Measurements from ENCODE around the gene BUD31. TPM values are rescaled to one million over a fixed set of nuclear protein-coding genes. Genes with fewer than 3 reads are reported as not detected.

BUD31 gene
- total and polyA plus RNA-seq, 2 of the 8 experiments (the other 6 are each of a cell fraction or from before 2014, with no cell fraction given) = 46.7 to 114 TPM

DNA sequence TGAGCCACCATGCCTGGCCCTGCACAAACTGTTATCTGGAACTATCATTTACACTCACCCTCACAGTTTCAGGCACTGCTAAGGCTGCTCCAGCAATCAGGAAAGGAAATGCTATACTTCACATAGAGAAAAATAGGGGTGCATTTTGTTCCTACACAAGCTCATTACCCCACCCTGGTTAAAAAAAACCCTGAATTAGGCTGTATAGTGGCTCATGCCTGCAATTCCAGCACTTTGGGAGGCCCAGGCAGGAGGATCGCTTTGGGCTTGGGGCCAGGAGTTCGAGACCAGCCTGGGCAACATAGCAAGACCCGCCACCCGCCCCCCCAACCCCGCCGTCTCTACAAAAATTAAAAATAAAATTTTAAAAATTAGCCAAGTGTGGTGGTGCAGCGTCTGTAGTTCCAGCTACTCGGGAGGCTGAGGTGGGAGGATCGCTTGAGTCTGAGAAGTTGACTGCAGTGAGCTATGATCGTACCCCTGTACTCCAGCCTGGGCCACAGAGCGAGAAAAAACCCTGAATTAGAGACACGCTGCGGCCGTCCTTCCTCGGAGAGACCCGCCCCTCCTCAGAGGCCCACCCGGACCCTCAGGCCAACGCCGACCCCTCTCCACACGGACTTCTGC is 29.3 kb downstream of the BUD31 start:
- H3K4me3 ChIP-seq (ENCODE audit: extremely low read depth in 1 of 4, insufficient read depth in 2 of 4, low read depth in 3 of 4, low read length in 4 of 4) = peak overlapping the region; percentile 87 to 95 (median 88)
- H3K56ac ChIP-seq (replicated peaks; ENCODE audit: insufficient read length, low read depth, low read length) = peak overlapping the region; percentile 39
- ChIA-PET POLR2A (ENCODE audit: partially characterized antibody) (interaction anchor here (0.6 to 7.3 kb wide), 21 partner anchors 9 to 527 kb away, joined by 3 to 51 read pairs (median 4); partner anchors contain the start of genes BUD31 and PDAP1), CTCF (ENCODE audit: partially characterized antibody) (interaction anchor here (0.6 to 1.5 kb wide), 3 partner anchors 21 to 531 kb away, joined by 3 to 5 read pairs (median 3); no protein-coding TSS in a partner anchor)
- no peak overlapping the region for H2BK20ac ChIP-seq (ENCODE audit: low read length)
- FAIRE-seq (no peak), DNase-seq (ENCODE audit: low read depth in 1 of 2, low spot score in 2 of 2) (no peak)
- no peak overlapping the region for H3K23ac ChIP-seq (ENCODE audit: insufficient read length)
- no peak overlapping the region for H2BK120ac ChIP-seq (replicated peaks; ENCODE audit: low read depth, low read length)
- peaks cover 4% of the 10 kb centered on the region for H3K23me2 ChIP-seq (ENCODE audit: low read depth, low read length)
- peaks cover 10 to 17% of the 10 kb centered on the region in 2 experiments for H4K20me1 ChIP-seq (replicated peaks in 1 of 2; ENCODE audit: control insufficient read depth in 1 of 2, insufficient read depth in 2 of 2, low read length in 2 of 2)
- no peaks in the 10 kb centered on the region for H3K27me3 ChIP-seq (replicated peaks in 1 of 4; ENCODE audit: control insufficient read depth in 3 of 4, extremely low read depth in 1 of 4, insufficient read depth in 3 of 4, low read length in 3 of 4)
- no peak overlapping the region for H4K91ac ChIP-seq (replicated peaks; ENCODE audit: insufficient read length, low read length)
- peaks cover 9% of the 10 kb centered on the region for H3K79me1 ChIP-seq (ENCODE audit: low read depth, low read length)
- H2BK12ac ChIP-seq (ENCODE audit: low read depth, low read length) = no peak overlapping the region
- peaks cover 10 to 26% (median 19%) of the 10 kb centered on the region in 4 experiments; a peak in 7 of 8 replicates for H3K36me3 ChIP-seq (ENCODE audit: control insufficient read depth in 2 of 4, insufficient read depth in 4 of 4, low read length in 3 of 4)
- no peak overlapping the region for H3K4ac ChIP-seq (replicated peaks; ENCODE audit: insufficient read length, low read depth, low read length)
- H3K9me3 ChIP-seq (ENCODE audit: insufficient read depth in 2 of 2, low read depth in 1 of 2, low read length in 1 of 2) = no peaks in the 10 kb centered on the region
- WGBS, 2 experiments (ENCODE audit: extremely low coverage in 1 of 2, insufficient coverage in 1 of 2, insufficient read length in 1 of 2, insufficient replicate concordance in 2 of 2, low coverage in 1 of 2, low lambda C conversion rate in 2 of 2, missing lambda C conversion rate in 1 of 2) = 28% methylated on average over 18 of the region's 20 CpGs; no CpG with 5 or more reads in 1 of the 2 experiments
- H4K8ac ChIP-seq (ENCODE audit: extremely low read depth, insufficient read depth, low read length) = peak overlapping the region; percentile 92; the same call in 1 of the 2 replicates
- H4K5ac ChIP-seq (ENCODE audit: insufficient read length, low read depth, low read length) = peak overlapping the region; percentile 66
- H3K9ac ChIP-seq (replicated peaks in 1 of 4; ENCODE audit: extremely low read depth in 1 of 4, low read depth in 3 of 4, low read length in 3 of 4) = peak overlapping the region; percentile 31 to 80 (median 73)
- H3K27ac ChIP-seq (ENCODE audit: low read depth, low read length) = peak overlapping the region; percentile 64; the same call in 1 of the 2 replicates
- H2AFZ ChIP-seq (ENCODE audit: low read length) = 0 out of 2 replicates have a peak overlapping the region, but pooled peaks have one; percentile 35
- H3K4me1 ChIP-seq (replicated peaks in 1 of 4; ENCODE audit: control insufficient read depth in 3 of 4, insufficient read depth in 4 of 4, low read length in 3 of 4) = peaks cover 0 to 12% (median 6%) of the 10 kb centered on the region in 4 experiments; a peak in 5 of 7 replicates
- H2AK5ac ChIP-seq (ENCODE audit: low read depth, low read length) = no peak overlapping the region; the same call in 1 of the 2 replicates
- H3K18ac ChIP-seq (ENCODE audit: extremely low read depth, low read length) = no peak overlapping the region; the same call in 1 of the 2 replicates
- no peak overlapping the region for H3K14ac ChIP-seq (ENCODE audit: insufficient read length)
- H3K4me2 ChIP-seq (ENCODE audit: insufficient read depth in 1 of 2, low read depth in 2 of 2, low read length in 2 of 2) = peak overlapping the region; percentile 63 to 70
- peaks cover 12 to 51% of the 10 kb centered on the region in 2 experiments for H3K79me2 ChIP-seq (ENCODE audit: control insufficient read depth in 1 of 2, insufficient read depth in 2 of 2, low read length in 2 of 2)
- H2BK5ac ChIP-seq (ENCODE audit: low read depth, low read length) = no peak overlapping the region
- no peak overlapping the region for H2BK15ac ChIP-seq (ENCODE audit: low read length)
- peak; percentile 13 for TF ChIP-seq TAF7 (optimal IDR thresholded peaks at IDR 0.05; ENCODE audit: borderline replicate concordance, low read depth, low read length)
- no peak for TF ChIP-seq JUN (IDR thresholded peaks at IDR 0.05; ENCODE audit: low read depth, low read length)
